Measurements from ENCODE around the gene VSX2. TPM values are rescaled to one million over a fixed set of nuclear protein-coding genes. Genes with fewer than 3 reads are reported as not detected.

The VSX2 gene
- polyA plus RNA-seq, 1 donor from 2014 or later, result not detected

DNA sequence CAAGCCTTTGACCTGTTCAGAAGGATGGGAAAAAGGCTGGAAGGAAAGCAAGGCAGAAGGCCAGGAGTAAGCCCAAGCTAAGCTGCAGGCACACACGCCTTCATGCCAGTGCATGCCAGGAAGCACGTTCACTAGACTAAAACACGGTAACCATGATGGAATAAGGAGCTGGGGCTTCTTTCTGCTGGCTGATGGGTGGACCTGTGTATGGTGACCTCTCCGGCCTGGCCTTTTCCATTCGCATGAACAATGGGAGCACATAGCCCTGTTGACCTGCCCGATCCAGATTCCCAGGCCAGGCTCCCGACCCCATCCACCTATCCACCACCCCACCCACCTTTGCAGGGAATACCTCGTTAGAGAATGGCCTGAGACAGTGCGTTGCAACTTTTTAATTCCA is 22.8 kb downstream of the VSX2 start:
- Histone ChIP-seq H3K27ac (ENCODE audit: low read length) (no peak overlapping the region), H3K27me3 (ENCODE audit: insufficient read depth, low read depth, low read length) (peaks cover 17% of the 10 kb centered on the region), H3K9me3 (ENCODE audit: low read length) (no peaks in the 10 kb centered on the region), H3K9ac (ENCODE audit: low read length) (no peak overlapping the region), H3K9me2 (ENCODE audit: insufficient read depth, low read length) (no peaks in the 10 kb centered on the region), H3F3A (ENCODE audit: insufficient read depth, low read length, poor library complexity, severe bottlenecking) (no peaks in the 10 kb centered on the region), H3K4me3 (ENCODE audit: low read length) (no peak overlapping the region), H3K4me2 (ENCODE audit: low read length) (no peak overlapping the region), H2AFZ (ENCODE audit: low read depth, low read length) (no peak overlapping the region), H3K79me2 (replicated peaks; ENCODE audit: insufficient read depth, low read length) (no peaks in the 10 kb centered on the region), H3K36me3 (ENCODE audit: insufficient read depth, low read length) (no peaks in the 10 kb centered on the region), H4K20me1 (ENCODE audit: insufficient read depth) (no peaks in the 10 kb centered on the region)
- TF ChIP-seq POLR2AphosphoS5 (IDR thresholded peaks at IDR 0.05) (no peak), MXI1 (conservative IDR thresholded peaks at IDR 0.05; ENCODE audit: poor library complexity, severe bottlenecking) (no peak)

DNA sequence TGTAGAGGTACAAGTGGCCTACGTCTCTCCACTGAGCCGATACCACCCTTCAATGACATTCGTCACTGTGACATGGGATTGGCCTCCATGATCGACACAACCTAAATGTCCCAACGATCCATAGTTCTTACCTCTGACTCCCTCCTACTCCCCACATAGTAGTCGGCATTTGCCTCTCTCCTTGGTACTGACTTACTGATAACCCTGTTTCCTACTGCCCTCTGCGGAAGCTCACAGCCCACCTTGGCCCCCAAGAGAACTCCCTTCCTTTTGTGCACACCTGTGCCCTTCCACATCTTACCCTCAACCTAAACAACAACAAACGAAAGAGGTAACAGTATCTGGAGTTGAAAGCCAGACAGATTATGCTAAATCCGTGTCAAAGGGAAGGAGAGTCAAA is 23.9 kb downstream of the VSX2 start:
- no peaks in the 10 kb centered on the region for H3K9me2 ChIP-seq (ENCODE audit: insufficient read depth, low read length)
- no peaks in the 10 kb centered on the region for H4K20me1 ChIP-seq (ENCODE audit: insufficient read depth)
- H3K27ac ChIP-seq (ENCODE audit: low read length), result no peak overlapping the region
- no peak overlapping the region for H2AFZ ChIP-seq (ENCODE audit: low read depth, low read length)
- no peaks in the 10 kb centered on the region for H3K79me2 ChIP-seq (replicated peaks; ENCODE audit: insufficient read depth, low read length)
- no peaks in the 10 kb centered on the region for H3K36me3 ChIP-seq (ENCODE audit: insufficient read depth, low read length)
- H3K27me3 ChIP-seq (ENCODE audit: insufficient read depth, low read depth, low read length), result peaks cover 11% of the 10 kb centered on the region
- H3K9ac ChIP-seq (ENCODE audit: low read length), result no peak overlapping the region
- no peaks in the 10 kb centered on the region for H3K9me3 ChIP-seq (ENCODE audit: low read length)
- H3K4me2 ChIP-seq (ENCODE audit: low read length), result no peak overlapping the region
- TF ChIP-seq EZH2 (IDR thresholded peaks at IDR 0.05; ENCODE audit: borderline replicate concordance, insufficient read depth, low read length, poor library complexity, severe bottlenecking) (no peak), RAD21 (conservative IDR thresholded peaks at IDR 0.05) (no peak), MXI1 (conservative IDR thresholded peaks at IDR 0.05; ENCODE audit: poor library complexity, severe bottlenecking) (no peak), SMC3 (conservative IDR thresholded peaks at IDR 0.05; ENCODE audit: poor library complexity) (no peak), EP300 (conservative IDR thresholded peaks at IDR 0.05; ENCODE audit: poor library complexity, severe bottlenecking) (no peak), POLR2AphosphoS5 (IDR thresholded peaks at IDR 0.05) (no peak), TAF1 (IDR thresholded peaks at IDR 0.05; ENCODE audit: low read depth) (no peak)
- TF ChIP-seq, protein P1, sequence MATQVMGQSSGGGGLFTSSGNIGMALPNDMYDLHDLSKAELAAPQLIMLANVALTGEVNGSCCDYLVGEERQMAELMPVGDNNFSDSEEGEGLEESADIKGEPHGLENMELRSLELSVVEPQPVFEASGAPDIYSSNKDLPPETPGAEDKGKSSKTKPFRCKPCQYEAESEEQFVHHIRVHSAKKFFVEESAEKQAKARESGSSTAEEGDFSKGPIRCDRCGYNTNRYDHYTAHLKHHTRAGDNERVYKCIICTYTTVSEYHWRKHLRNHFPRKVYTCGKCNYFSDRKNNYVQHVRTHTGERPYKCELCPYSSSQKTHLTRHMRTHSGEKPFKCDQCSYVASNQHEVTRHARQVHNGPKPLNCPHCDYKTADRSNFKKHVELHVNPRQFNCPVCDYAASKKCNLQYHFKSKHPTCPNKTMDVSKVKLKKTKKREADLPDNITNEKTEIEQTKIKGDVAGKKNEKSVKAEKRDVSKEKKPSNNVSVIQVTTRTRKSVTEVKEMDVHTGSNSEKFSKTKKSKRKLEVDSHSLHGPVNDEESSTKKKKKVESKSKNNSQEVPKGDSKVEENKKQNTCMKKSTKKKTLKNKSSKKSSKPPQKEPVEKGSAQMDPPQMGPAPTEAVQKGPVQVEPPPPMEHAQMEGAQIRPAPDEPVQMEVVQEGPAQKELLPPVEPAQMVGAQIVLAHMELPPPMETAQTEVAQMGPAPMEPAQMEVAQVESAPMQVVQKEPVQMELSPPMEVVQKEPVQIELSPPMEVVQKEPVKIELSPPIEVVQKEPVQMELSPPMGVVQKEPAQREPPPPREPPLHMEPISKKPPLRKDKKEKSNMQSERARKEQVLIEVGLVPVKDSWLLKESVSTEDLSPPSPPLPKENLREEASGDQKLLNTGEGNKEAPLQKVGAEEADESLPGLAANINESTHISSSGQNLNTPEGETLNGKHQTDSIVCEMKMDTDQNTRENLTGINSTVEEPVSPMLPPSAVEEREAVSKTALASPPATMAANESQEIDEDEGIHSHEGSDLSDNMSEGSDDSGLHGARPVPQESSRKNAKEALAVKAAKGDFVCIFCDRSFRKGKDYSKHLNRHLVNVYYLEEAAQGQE (IDR thresholded peaks at IDR 0.05; ENCODE audit: borderline replicate concordance), result no peak
- TF ChIP-seq, protein P2, sequence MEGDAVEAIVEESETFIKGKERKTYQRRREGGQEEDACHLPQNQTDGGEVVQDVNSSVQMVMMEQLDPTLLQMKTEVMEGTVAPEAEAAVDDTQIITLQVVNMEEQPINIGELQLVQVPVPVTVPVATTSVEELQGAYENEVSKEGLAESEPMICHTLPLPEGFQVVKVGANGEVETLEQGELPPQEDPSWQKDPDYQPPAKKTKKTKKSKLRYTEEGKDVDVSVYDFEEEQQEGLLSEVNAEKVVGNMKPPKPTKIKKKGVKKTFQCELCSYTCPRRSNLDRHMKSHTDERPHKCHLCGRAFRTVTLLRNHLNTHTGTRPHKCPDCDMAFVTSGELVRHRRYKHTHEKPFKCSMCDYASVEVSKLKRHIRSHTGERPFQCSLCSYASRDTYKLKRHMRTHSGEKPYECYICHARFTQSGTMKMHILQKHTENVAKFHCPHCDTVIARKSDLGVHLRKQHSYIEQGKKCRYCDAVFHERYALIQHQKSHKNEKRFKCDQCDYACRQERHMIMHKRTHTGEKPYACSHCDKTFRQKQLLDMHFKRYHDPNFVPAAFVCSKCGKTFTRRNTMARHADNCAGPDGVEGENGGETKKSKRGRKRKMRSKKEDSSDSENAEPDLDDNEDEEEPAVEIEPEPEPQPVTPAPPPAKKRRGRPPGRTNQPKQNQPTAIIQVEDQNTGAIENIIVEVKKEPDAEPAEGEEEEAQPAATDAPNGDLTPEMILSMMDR (IDR thresholded peaks at IDR 0.05; ENCODE audit: poor library complexity, severe bottlenecking), result no peak
- no peak overlapping the region for H3K4me3 ChIP-seq (ENCODE audit: low read length)
- no peaks in the 10 kb centered on the region for H3F3A ChIP-seq (ENCODE audit: insufficient read depth, low read length, poor library complexity, severe bottlenecking)

DNA sequence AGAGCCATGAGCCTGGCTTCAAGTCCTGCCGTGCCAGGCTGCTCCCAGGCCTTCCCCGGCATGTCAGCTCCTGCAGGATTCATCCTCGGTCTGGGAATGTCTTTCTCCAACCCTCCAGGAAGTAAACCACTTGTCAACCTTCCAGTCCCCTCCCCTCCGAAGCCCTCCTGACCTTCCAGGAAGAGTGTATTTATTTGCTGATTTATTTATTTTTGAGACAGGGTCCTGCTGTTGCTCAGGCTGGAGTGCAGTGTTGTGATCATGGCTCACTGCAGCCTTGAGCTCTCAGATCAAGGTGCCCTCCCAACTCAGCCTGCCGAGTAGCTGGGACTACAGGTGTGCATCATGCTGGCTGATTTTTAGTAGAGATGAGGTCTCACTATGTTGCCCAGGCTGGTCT is 24.7 kb downstream of the VSX2 start:
- H2AFZ ChIP-seq (ENCODE audit: low read depth, low read length), result no peak overlapping the region
- no peaks in the 10 kb centered on the region for H3K36me3 ChIP-seq (ENCODE audit: insufficient read depth, low read length)
- H3K27ac ChIP-seq (ENCODE audit: low read length), result no peak overlapping the region
- H3K9ac ChIP-seq (ENCODE audit: low read length), result no peak overlapping the region
- no peaks in the 10 kb centered on the region for H4K20me1 ChIP-seq (ENCODE audit: insufficient read depth)
- H3K9me3 ChIP-seq (ENCODE audit: low read length), result no peaks in the 10 kb centered on the region
- peaks cover 4% of the 10 kb centered on the region for H3K27me3 ChIP-seq (ENCODE audit: insufficient read depth, low read depth, low read length)
- H3F3A ChIP-seq (ENCODE audit: insufficient read depth, low read length, poor library complexity, severe bottlenecking), result no peaks in the 10 kb centered on the region
- TF ChIP-seq POLR2AphosphoS5 (IDR thresholded peaks at IDR 0.05) (no peak), MXI1 (conservative IDR thresholded peaks at IDR 0.05; ENCODE audit: poor library complexity, severe bottlenecking) (no peak), TAF1 (IDR thresholded peaks at IDR 0.05; ENCODE audit: low read depth) (no peak), SMC3 (conservative IDR thresholded peaks at IDR 0.05; ENCODE audit: poor library complexity) (no peak), RAD21 (conservative IDR thresholded peaks at IDR 0.05) (no peak)
- TF ChIP-seq, protein P2 (IDR thresholded peaks at IDR 0.05; ENCODE audit: poor library complexity, severe bottlenecking), result no peak
- H3K9me2 ChIP-seq (ENCODE audit: insufficient read depth, low read length), result no peaks in the 10 kb centered on the region
- no peak overlapping the region for H3K4me2 ChIP-seq (ENCODE audit: low read length)
- H3K4me3 ChIP-seq (ENCODE audit: low read length), result no peak overlapping the region
- no peaks in the 10 kb centered on the region for H3K79me2 ChIP-seq (replicated peaks; ENCODE audit: insufficient read depth, low read length)

All from neural cell (in vitro differentiated cells).